ENCODE data around the gene RHEB.
"Not testable (repeated sequence)": the region's sequence is repeated elsewhere in the genome, so short reads cannot be mapped to it uniquely, and the experiment has no call there.

The RHEB gene, protein sequence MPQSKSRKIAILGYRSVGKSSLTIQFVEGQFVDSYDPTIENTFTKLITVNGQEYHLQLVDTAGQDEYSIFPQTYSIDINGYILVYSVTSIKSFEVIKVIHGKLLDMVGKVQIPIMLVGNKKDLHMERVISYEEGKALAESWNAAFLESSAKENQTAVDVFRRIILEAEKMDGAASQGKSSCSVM

GRCh38 chr7:151519765-151520418 is at the start of gene RHEB:
RHEB (minus strand) TSS chr7:151519895; CDS start chr7:151519511, 384 bp downstream.
- peak; percentile 94 for DNase-seq (ENCODE audit: low read depth)

- DNase-seq (ENCODE audit: low read depth), result no peak
Measured at GRCh38 chr7:151566897-151567320, 47.2 kb upstream of the RHEB start.

- DNase-seq (ENCODE audit: low read depth), result no peak
Measured at GRCh38 chr7:151565541-151565940, 45.8 kb upstream of the RHEB start.

- no peak for DNase-seq (ENCODE audit: low read depth)
Measured at GRCh38 chr7:151560243-151560642, 40.5 kb upstream of the RHEB start.

GRCh38 chr7:151559557-151560183 is 40.0 kb upstream of the RHEB start:
- no peak for DNase-seq (ENCODE audit: low read depth)

DNA sequence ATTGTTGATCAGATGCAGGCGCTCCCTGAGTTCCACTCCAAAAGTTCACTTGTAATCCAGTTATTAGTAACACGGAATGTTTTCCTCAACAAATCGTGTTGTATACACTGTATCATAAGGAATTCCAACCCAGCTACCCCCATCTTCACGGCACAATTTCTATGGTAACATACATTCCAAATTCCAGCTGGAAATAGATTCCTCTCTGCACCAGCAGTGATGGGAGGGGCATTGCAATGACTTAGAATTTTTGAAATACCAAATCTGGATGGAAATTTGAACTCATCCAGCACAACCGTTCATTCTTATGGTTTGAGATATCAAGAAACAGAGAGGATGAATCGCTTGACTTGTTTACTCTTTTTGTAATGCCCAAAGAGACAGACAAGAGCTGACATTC is 38.9 kb upstream of the RHEB start:
- no peak for DNase-seq (ENCODE audit: low read depth)

GRCh38 chr7:151556592-151556991 is 36.9 kb upstream of the RHEB start:
- DNase-seq (ENCODE audit: low read depth), result no peak

GRCh38 chr7:151553356-151553755 is 33.7 kb upstream of the RHEB start:
- DNase-seq (ENCODE audit: low read depth), result no peak

DNA sequence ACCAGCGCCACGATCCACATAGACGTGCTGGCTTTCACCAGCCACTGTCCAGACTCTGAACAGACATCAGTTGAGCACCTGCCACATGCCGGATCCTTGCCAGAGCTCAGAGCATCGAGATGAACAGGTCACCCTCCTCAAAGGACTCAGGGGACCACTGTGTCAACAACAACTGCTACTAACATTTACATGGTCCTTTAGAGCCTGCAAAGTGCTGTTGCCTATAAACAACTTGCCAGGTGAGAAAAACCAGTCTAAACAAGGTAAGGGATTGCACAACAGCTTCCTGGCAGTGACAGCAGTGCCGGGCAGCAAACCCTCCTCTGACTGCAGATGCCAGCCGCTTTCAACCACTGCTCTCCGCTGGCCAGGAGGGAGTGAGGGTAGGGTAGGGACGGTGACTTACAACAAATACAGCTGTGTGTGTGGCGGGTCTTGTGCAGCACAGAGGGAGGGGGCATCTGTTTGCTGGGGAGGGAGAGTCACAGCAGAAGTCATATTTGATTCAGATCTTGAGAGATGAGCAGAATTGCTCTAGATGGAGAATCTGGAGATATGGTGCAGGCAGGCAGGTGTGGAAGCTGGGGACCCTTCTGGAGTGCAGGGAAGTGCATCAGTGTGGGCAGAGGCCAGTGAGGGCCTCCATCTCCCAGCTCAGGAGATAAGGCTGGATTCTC is 32.8 kb upstream of the RHEB start:
- no peak for DNase-seq (ENCODE audit: low read depth)

- DNase-seq (ENCODE audit: low read depth), result no peak
Measured at GRCh38 chr7:151551820-151552219, 32.1 kb upstream of the RHEB start.

DNA sequence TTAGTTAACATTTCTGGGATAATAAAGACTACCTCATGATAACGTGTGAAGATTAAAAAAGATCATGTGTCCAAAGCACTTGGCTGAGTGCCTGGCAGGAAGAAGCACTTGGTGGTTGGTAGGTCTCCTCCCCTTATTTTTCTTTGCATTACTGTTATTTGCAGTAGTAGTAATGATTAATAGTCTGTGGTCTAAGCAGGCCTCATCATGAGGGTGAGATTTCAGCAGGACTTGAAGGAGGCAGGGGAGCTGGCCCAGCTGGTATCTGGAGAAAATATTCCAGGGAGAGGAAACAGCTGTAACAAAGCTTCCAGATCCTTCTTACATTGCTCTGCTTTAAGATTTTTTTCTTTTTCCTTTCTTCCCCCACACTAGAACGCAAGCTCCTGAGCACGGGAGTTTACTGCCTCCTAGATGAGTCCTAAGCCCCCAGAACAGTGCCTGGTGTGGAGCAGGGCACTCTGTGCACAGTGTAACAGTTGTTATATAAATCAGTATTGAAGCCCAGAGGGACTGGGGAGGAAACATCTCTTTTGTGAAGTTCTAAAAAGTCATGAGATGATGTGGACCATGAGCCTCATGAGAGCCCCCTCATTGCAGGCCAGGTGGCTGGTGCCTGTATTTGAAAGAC is 31.1 kb upstream of the RHEB start:
- no peak for DNase-seq (ENCODE audit: low read depth)

DNA sequence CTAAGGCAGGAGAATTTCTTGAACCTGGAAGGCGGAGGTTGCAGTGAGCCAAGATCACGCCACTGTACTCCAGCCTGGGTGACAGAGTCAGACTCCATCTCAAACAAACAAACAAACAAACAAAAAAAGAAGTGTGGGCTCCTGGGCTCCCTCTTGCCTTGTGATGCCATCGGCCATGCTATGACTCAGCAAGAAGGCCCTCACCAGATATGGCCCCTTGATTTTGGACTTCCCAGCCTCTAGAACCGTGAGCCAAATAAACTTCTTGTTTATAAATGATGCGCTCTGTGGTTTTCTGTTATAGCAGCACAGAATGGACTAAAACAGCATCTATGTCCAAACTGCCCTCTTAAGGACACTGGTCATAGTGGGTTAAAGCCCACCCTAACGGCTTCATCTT is 29.9 kb upstream of the RHEB start:
- DNase-seq (ENCODE audit: low read depth), result no peak

- no peak for DNase-seq (ENCODE audit: low read depth)
Measured at GRCh38 chr7:151549083-151549482, 29.4 kb upstream of the RHEB start.

DNA sequence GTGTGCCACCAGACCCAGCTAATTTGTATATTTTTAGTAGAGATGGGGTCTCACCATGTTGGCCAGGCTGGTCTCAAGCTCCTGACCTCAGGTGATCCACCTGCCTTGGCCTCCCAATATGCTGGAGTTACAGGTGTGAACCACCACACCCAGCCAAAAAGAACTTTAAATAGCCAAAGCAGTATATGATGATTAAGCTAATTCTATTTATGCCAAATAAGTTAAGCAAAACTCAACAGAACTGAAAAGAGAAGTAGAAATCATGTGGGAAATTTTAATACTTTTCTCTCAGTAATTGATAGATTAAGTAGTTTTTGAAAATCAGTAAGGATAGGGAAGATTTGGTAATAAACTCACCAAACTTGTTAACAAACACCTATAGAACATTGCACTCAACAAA is 24.5 kb upstream of the RHEB start:
- no peak for DNase-seq (ENCODE audit: low read depth)

GRCh38 chr7:151542606-151543130 is 23.0 kb upstream of the RHEB start:
- no peak for DNase-seq (ENCODE audit: low read depth)

DNA sequence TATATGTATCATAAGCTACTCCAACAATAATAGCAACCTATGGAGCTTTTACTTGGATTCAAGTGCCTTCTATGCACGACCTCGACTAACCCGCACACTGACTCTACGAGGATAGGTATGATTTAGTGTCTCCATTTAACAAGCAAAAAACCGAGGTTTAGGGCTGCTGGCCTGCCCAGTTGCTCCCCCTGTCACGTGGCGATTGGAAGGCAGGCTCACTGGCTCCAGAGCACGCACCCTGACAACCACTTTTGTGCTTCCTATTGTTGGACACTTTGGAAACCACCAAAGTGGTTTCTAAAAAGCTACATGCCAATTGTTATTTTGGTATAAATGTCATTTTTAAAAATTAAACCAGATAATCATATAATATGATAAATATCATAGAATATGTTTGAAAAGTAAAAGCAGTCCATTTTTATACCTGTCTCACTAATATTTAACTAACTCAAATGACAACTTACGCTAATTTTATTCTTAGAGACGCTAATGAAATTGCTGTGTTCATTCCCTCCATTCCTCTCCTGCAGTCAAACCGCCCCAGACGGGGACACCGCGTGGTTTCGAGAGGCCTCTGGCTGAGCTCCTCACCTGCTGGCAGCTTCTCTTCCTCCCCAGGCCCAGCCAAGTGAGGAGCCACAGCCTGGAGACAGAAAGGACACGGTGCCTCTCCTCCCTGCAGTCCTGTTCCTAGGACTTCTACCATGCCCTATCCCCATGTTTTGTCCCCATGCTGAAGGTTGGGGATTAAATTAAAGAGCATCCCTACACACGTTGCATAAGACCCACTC is 22.2 kb upstream of the RHEB start:
- no peak for DNase-seq (ENCODE audit: low read depth)

GRCh38 chr7:151540146-151540545 is 20.5 kb upstream of the RHEB start:
- no peak for DNase-seq (ENCODE audit: low read depth)

- DNase-seq (ENCODE audit: low read depth), result no peak
Measured at GRCh38 chr7:151539088-151539671, 19.5 kb upstream of the RHEB start.

DNA sequence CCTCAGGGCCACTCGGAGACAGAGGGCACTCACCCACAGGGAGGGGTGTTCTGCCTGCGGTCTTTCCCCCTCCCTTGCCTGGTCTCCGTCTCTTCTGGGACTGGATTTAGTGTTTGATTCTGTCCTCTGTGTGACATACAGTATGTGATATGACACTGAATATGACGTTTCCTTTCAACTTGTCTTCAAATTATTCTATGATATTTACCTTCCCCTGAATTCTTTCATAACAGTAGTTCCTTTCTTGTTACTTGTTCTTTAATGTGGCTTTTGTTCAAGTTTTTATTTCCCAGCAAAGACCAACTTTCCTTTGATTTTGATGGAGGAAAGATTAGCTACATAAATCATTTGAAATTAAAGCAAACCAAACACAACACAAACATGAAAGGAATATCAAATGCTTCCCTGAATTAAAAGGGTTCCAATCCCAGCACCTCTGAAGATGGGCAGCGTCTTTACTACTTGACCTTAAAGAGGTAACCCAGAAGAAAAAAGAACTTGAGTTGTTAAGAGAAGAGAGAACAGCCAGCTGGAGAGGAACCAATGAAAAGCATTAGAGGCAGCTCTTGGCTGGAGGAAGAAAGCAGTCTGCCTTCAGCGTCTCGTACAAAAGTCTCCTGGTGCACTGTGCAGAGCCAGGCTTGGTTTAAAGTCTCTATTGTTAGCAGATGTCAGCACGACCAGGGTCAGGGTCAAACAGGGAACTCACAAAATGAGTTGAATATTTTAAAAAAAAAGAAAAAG is 18.3 kb upstream of the RHEB start:
- no peak for DNase-seq (ENCODE audit: low read depth)

- not testable (repeated sequence) for DNase-seq (ENCODE audit: low read depth)
Measured at GRCh38 chr7:151536178-151536577, 16.5 kb upstream of the RHEB start.
